ENCODE measurements around the gene CHST9. TPM values are rescaled to one million over a fixed set of nuclear protein-coding genes. Genes with fewer than 3 reads are reported as not detected.

The CHST9 gene
- polyA plus RNA-seq, 3 donors = not detected

DNA sequence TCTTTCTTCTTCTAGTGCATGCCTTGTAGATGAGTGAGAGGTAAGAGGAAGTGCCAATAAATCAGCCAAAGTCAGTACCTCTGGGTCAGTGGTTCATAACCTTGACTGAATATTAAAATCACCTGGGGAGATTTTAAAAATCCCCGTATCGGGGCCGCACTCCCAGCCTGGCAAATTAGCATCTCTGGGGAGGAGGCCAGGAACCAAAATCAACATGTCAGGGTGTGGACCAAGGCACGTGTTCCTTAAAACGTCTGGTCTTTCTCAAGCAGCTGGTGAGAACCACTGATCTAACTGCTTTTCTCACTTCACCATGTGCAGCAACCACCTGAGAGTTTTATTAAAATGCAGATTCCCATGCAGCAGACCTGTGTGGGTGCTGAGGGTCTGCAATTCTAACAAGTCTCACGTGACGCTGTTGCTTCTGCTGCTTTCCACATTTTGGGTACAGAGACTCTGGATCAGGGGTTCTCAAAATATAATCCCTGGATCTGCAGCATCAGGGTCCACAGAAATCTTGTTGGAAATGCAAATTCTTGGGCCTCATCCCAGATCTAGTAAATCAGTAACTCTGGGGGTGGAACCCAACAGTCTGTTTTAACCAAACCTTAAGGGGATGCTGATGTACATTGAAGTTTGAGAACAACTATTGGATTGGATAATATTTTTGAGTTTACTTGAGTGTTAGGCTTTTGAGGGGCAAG, 49.5 kb downstream of the CHST9 start:
- H3K79me2 ChIP-seq (ENCODE audit: insufficient read depth, low read length) = no peaks in the 10 kb centered on the region
- H3K27me3 Mint-ChIP-seq (ENCODE audit: low read depth in 3 of 3) = peaks cover 0 to 3% (median 0%) of the 10 kb centered on the region in 3 donors
- H3K27ac Mint-ChIP-seq = no peak overlapping the region
- H3K4me3 Mint-ChIP-seq = no peak overlapping the region
- TF ChIP-seq, protein P1, sequence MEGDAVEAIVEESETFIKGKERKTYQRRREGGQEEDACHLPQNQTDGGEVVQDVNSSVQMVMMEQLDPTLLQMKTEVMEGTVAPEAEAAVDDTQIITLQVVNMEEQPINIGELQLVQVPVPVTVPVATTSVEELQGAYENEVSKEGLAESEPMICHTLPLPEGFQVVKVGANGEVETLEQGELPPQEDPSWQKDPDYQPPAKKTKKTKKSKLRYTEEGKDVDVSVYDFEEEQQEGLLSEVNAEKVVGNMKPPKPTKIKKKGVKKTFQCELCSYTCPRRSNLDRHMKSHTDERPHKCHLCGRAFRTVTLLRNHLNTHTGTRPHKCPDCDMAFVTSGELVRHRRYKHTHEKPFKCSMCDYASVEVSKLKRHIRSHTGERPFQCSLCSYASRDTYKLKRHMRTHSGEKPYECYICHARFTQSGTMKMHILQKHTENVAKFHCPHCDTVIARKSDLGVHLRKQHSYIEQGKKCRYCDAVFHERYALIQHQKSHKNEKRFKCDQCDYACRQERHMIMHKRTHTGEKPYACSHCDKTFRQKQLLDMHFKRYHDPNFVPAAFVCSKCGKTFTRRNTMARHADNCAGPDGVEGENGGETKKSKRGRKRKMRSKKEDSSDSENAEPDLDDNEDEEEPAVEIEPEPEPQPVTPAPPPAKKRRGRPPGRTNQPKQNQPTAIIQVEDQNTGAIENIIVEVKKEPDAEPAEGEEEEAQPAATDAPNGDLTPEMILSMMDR (IDR thresholded peaks at IDR 0.05) = no peak
- peaks cover 0 to 2% (median 0%) of the 10 kb centered on the region in 7 donors for H3K9me3 Mint-ChIP-seq
- H3K27ac ChIP-seq (ENCODE audit: low read depth in 1 of 2, low read length in 2 of 2) = no peak overlapping the region
- no peak for DNase-seq
- no peaks in the 10 kb centered on the region for H3K36me3 ChIP-seq (replicated peaks in 1 of 2; ENCODE audit: control insufficient read depth in 1 of 2, insufficient read depth in 2 of 2, low read length in 2 of 2)
- H3K4me1 ChIP-seq (ENCODE audit: control insufficient read depth in 1 of 2, insufficient read depth in 2 of 2, low read length in 2 of 2) = no peaks in the 10 kb centered on the region
- no peak overlapping the region for H3K4me3 ChIP-seq (replicated peaks in 1 of 3; ENCODE audit: low read depth in 2 of 3, low read length in 3 of 3)
- H3K9me3 ChIP-seq (replicated peaks in 1 of 2; ENCODE audit: control insufficient read depth in 1 of 2, insufficient read depth in 1 of 2, low read length in 2 of 2) = no peaks in the 10 kb centered on the region
- no peak overlapping the region for H3K9ac ChIP-seq (ENCODE audit: insufficient read depth, low read length, poor library complexity, severe bottlenecking)
- H4K20me1 ChIP-seq (ENCODE audit: insufficient read depth, low read length) = no peaks in the 10 kb centered on the region
- no peaks in the 10 kb centered on the region for H3K36me3 Mint-ChIP-seq
- H3K4me2 ChIP-seq (replicated peaks; ENCODE audit: extremely low read depth, low read length, poor library complexity, severe bottlenecking) = no peak overlapping the region
- no peak overlapping the region for H2AFZ ChIP-seq (ENCODE audit: insufficient read depth, low read depth, low read length, poor library complexity, severe bottlenecking)
- H3K4me1 Mint-ChIP-seq = no peaks in the 10 kb centered on the region
- intact Hi-C loops (cut with micrococcal nuclease) = no loop called here
- WGBS (ENCODE audit: insufficient coverage) = 83% methylated on average over 5 of the region's 7 CpGs
- H3K27me3 ChIP-seq (ENCODE audit: control insufficient read depth in 2 of 2, insufficient read depth in 2 of 2, low read length in 2 of 2) = no peaks in the 10 kb centered on the region

DNA sequence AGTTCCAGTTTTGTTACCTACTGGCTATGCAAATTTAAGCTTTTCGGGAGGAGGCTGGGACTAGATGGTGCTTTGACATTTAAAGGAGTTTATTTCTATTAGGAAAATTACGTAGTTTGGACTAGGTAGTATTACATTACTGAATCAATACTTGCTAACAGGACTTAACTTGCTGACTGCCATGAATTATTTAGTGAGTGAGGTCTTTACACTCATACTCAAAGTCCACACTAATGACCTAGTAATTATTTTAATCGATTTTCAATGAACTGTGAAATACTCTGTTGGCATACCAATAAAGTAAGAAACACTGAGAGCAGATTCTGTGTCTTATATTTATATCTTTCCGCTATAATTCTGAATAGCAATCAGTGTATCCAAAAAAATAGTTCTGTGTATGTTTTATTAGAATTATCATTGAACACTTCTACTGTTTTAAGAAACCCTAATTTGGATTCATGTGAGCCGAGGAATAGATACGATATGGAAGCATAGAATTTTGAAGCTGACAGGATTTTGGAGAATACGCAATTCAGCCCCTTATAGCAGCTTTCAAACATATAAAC, 55.0 kb downstream of the CHST9 start:
- Histone ChIP-seq H3K4me1 (ENCODE audit: control insufficient read depth in 1 of 2, insufficient read depth in 2 of 2, low read length in 2 of 2) (no peaks in the 10 kb centered on the region), H3K36me3 (replicated peaks in 1 of 2; ENCODE audit: control insufficient read depth in 1 of 2, insufficient read depth in 2 of 2, low read length in 2 of 2) (no peaks in the 10 kb centered on the region), H3K4me2 (replicated peaks; ENCODE audit: extremely low read depth, low read length, poor library complexity, severe bottlenecking) (no peak overlapping the region), H3K27ac (ENCODE audit: low read depth in 1 of 2, low read length in 2 of 2) (no peak overlapping the region), H3K79me2 (ENCODE audit: insufficient read depth, low read length) (no peaks in the 10 kb centered on the region), H3K9ac (ENCODE audit: insufficient read depth, low read length, poor library complexity, severe bottlenecking) (no peak overlapping the region), H2AFZ (ENCODE audit: insufficient read depth, low read depth, low read length, poor library complexity, severe bottlenecking) (no peak overlapping the region), H3K4me3 (replicated peaks in 1 of 3; ENCODE audit: low read depth in 2 of 3, low read length in 3 of 3) (no peak overlapping the region), H3K27me3 (ENCODE audit: control insufficient read depth in 2 of 2, insufficient read depth in 2 of 2, low read length in 2 of 2) (no peaks in the 10 kb centered on the region), H4K20me1 (ENCODE audit: insufficient read depth, low read length) (no peaks in the 10 kb centered on the region), H3K9me3 (replicated peaks in 1 of 2; ENCODE audit: control insufficient read depth in 1 of 2, insufficient read depth in 1 of 2, low read length in 2 of 2) (no peaks in the 10 kb centered on the region)
- H3K9me3 Mint-ChIP-seq = peaks cover 0 to 3% (median 0%) of the 10 kb centered on the region in 7 donors
- WGBS (ENCODE audit: insufficient coverage) = no CpG with 5 or more reads among the region's 7 CpGs
- no peaks in the 10 kb centered on the region for H3K4me1 Mint-ChIP-seq
- no peak for DNase-seq
- intact Hi-C loops (cut with micrococcal nuclease) = no loop called here
- TF ChIP-seq, protein P1 (IDR thresholded peaks at IDR 0.05) = no peak
- H3K36me3 Mint-ChIP-seq = no peaks in the 10 kb centered on the region
- no peak overlapping the region for H3K4me3 Mint-ChIP-seq
- peaks cover 0 to 3% (median 0%) of the 10 kb centered on the region in 3 donors for H3K27me3 Mint-ChIP-seq (ENCODE audit: low read depth in 3 of 3)
- H3K27ac Mint-ChIP-seq = no peak overlapping the region
